ENCODE measurements around the gene ERBB4.
A peak's percentile ranks its signal among the peaks of the same experiment; 100 is the strongest.
"Not testable (repeated sequence)": the region's sequence is repeated elsewhere in the genome, so short reads cannot be mapped to it uniquely, and the experiment has no call there.

ERBB4 gene

GRCh38 chr2:212526059-212526458, 12.5 kb downstream of the ERBB4 start:
- DNase-seq, result no peak

GRCh38 chr2:212523756-212524155, 14.8 kb downstream of the ERBB4 start:
- no peak for DNase-seq

GRCh38 chr2:212520340-212520739, 18.3 kb downstream of the ERBB4 start:
- no peak for DNase-seq

- no peak for DNase-seq
These were observed 20.9 kb downstream of the ERBB4 start for GRCh38 chr2:212517693-212518092.

DNA sequence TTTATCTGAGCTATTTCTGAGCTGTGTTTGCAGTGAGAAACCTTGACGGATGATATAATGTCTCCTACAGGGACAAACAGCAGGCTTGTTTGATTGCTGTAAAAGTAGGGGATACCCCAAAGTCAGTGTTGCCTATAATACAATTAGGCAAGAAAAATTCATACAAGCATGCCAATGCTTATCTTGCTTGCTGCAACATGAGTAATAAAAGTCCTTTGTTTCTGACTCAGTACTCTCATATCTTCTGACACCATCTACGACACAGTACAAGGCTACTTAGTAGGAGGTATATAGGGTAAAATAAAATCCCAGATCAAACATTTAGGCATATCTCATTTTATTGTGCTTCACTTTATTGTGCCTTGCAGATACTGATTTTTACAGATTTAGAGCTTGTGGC, 33.0 kb downstream of the ERBB4 start:
- no peak for DNase-seq

- DNase-seq, result no peak
These were observed 43.6 kb downstream of the ERBB4 start for GRCh38 chr2:212495046-212495445.

DNA sequence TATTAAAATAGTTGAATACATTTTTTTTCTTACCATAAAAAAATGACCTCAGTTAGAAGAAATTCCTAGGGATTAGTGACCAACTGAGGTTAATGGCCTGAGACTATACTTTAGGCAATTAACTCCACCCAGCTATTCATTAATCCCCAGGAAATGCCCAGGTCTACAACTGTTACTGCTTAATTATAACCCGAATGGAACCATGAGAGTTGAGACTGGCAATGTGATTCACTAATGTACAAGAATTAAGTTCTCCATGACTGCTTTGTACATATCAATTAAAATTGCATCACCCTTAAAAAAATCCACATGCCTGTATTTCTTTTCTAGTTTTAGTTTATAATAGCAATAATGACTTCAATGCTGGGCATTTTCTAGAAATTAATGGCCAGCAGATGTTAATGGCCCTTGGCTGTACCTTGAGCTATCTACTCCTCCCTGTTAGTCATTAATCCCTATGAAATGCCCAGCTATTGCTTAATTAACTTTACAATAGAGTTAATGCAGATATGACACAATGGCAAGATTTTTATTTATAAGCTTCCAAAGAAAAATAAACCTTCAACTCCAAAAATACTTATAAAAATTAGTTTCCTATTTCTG, 44.1 kb downstream of the ERBB4 start:
- no peak for DNase-seq

GRCh38 chr2:212489719-212490346, 48.8 kb downstream of the ERBB4 start:
- no peak for DNase-seq

- DNase-seq, result no peak
These were observed 50.0 kb downstream of the ERBB4 start for GRCh38 chr2:212488611-212489010.

- DNase-seq, result peak; percentile 84
These were observed 54.0 kb downstream of the ERBB4 start for GRCh38 chr2:212484563-212485080.

GRCh38 chr2:212480447-212480846, 58.2 kb downstream of the ERBB4 start:
- no peak for DNase-seq

DNA sequence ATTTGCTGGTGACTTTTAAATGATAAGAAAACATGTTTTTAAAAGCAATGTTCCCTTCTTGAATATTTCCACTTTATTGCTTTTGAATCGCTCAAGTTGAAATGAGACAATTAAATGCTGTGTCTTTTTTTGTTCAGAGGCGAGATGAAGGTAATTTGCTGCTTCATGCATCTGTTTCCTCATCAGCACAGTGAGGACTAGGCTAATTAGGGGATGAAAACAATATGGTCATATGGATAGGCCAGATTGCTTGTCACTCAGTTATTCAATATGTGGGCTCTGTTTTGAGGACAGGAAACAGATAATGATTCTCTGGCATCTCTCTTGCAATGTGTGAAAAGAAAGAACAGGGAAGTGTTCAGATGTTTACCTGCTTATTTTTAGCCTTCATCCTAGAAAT, 61.0 kb downstream of the ERBB4 start:
- DNase-seq, result no peak

- no peak for DNase-seq
These were observed 65.4 kb downstream of the ERBB4 start for GRCh38 chr2:212473211-212473610.

GRCh38 chr2:212467551-212467950, 71.1 kb downstream of the ERBB4 start:
- DNase-seq, result not testable (repeated sequence)

DNA sequence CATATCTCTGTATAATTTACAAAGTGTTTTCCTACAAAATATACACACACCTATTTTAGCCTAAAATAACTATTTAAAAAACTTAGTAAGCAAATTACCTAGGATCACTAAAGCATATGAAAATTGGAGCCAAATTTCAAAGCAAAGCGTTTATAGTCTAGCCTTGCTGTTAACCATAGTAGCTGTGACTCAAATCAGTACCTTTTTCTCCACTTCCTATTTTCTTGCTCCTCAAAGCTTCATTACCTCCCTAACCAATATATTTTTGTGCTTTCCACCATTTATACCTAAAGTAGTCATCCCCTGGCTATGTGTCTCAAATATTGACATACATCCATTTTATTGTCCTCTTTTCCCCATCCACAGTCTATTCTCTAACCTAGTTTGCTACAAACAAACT, 73.1 kb downstream of the ERBB4 start:
- no peak for DNase-seq

DNA sequence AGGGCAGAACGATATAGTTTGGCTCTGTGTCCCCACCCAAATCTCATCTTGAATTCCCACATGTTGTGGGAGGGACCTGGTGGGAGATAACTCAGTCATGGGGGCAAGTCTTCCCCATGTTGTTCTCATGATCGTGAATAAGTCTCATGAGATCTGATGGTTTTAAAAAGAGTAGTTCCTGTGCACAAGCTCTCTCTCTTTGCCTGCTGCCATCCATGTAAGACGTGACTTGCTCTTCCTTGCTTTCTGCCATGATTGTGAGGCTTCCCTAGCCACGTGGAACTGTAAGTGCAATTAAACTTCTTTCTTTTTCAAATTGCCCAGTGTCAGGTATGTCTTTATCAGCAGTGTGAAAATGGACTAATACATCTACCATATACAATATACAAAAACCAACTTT, 76.9 kb downstream of the ERBB4 start:
- DNase-seq, result not testable (repeated sequence)

DNA sequence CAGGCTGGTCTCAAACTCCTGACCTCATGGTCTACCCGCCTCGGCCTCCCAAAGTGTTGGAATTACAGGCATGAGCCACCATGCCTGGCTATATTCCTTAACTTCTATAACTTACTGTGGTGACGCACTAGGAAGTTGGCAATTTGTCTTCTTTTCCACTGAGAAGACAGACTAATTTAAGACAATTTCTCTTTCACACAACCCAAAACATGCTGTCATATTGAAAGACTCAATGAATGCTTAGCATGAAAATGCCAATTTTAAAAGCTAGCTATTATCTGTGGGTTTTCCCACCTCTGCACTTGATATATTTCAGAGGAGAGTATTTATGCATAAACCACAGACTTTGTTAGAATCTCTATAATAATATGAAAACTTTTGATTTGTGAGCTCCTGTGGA, 84.5 kb downstream of the ERBB4 start:
- DNase-seq, result no peak

GRCh38 chr2:212451786-212452231, 86.8 kb downstream of the ERBB4 start:
- DNase-seq, result peak; percentile 76

DNA sequence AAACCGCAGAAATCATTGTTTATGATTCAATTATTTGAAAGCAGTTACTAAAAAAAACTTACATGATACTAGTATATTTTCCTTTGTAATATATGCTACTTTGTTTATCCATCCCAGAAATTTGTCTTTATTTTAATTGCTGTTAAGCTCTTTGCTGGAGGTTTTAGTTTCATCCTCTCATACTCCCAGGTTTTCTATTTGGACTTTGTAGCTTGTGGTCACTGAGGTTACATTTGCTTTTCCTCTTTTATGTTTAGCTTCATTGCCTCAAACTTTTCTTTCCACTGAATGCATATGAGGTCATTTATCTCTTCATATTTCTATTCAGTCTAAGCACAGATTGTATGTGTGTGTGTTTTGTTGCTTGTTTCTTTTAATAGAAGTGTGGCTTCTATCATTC, 89.9 kb downstream of the ERBB4 start:
- no peak for DNase-seq

DNA sequence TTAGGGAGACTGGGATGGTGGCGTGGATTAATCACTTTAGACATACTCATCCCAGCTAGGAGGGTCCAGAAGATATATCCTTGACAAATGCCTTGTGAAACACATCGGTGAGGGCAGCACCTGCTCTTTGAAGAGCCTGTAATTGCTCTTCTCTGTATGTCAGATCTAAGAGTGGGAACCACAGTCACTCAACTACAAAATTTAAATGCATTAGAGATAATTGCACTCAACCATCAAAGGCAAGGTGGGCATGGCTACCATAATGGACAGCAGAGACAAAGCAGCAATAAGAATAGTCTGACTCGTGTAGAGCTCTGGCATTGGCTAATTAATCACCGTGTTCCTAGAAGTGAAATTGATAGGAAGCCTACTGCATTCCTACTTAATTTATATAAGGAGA, 96.8 kb downstream of the ERBB4 start:
- no peak for DNase-seq

DNA sequence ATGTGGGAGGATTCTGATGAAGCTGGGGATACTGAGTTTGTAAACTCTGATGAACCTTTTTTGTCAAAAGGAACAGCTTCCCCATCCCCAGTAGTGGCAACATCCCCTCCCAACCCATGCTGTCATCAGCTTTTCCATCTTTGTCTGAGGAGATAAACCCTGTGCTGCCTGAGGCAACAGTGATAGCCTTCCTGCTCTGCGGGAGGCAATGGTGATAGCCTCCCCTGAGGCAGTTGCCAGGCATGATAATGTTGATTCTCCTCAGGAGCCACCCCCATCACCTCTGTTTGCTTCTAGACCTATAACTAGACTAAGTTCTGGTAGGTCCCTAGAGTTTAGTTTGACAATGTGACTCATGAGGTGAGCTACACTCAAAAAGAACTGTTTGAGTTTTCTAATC, 97.5 kb downstream of the ERBB4 start:
- no peak for DNase-seq

GRCh38 chr2:212428681-212429478, 109.7 kb downstream of the ERBB4 start:
- DNase-seq, result no peak

GRCh38 chr2:212427638-212428037, 111.0 kb downstream of the ERBB4 start:
- DNase-seq, result no peak

Measured in islet precursor cell (in vitro differentiated cells).